Mammary epithelial cell (primary cell): ENCODE results near the gene AP2B1.

Experiments
- EZH2 ChIP-seq: IDR thresholded peaks from 2 replicates; pipeline ENCODE4 v1.6.1; 2012; ENCODE audit warnings: low read length, inconsistent platforms, borderline replicate concordance
- TF ChIP-seq, protein P1 (sequence below), 2 donors: IDR thresholded peaks in 1 of 2; conservative IDR thresholded peaks in 1 of 2; 2 replicates each; pipeline ENCODE4 v1.5.1; 2011 to 2012; ENCODE audit warnings: inconsistent platforms in 2 of 2, low read length in 2 of 2, mild to moderate bottlenecking in 2 of 2, control low read depth in 1 of 2, low read depth in 1 of 2; ENCODE audit not compliant: insufficient read depth in 1 of 2; ENCODE audit errors: extremely low read depth in 1 of 2

DNA sequence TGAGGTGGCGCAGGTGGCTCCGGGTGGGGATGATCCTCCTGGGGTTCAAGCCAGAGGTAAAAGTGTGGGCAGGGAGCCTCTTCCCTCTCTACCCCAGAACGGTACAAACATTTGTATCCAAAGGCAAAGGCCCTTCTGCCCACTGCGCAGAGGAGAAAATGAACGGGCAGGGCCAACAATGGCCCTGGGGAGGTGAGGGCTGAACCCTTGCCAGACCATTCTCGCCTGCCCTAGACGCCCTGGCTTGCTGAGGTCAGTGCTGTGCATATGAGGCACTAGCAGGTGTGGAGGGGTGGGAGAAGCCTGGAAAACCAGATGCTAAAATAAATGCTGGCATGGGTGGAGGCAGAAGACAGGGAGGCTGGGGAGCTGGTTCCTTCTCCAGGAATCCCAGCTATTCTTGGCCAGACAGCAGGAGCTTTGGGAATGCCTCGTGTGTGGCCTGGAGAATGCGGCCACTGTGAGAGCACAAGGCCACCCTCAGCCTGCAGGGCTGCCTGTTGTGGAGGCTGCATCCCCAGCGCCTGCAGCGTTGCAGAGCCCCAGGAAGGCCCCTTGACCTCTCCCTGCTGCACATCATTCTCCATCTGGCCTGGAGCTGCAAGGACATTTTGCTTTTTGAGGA is 178.1 kb downstream of the AP2B1 start:
- TF ChIP-seq EZH2: no peak
- TF ChIP-seq, protein P1, sequence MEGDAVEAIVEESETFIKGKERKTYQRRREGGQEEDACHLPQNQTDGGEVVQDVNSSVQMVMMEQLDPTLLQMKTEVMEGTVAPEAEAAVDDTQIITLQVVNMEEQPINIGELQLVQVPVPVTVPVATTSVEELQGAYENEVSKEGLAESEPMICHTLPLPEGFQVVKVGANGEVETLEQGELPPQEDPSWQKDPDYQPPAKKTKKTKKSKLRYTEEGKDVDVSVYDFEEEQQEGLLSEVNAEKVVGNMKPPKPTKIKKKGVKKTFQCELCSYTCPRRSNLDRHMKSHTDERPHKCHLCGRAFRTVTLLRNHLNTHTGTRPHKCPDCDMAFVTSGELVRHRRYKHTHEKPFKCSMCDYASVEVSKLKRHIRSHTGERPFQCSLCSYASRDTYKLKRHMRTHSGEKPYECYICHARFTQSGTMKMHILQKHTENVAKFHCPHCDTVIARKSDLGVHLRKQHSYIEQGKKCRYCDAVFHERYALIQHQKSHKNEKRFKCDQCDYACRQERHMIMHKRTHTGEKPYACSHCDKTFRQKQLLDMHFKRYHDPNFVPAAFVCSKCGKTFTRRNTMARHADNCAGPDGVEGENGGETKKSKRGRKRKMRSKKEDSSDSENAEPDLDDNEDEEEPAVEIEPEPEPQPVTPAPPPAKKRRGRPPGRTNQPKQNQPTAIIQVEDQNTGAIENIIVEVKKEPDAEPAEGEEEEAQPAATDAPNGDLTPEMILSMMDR (conservative IDR thresholded peaks at IDR 0.05 in 1 of 2, IDR thresholded peaks at IDR 0.05 in 1 of 2; ENCODE audit: extremely low read depth in 1 of 2, insufficient read depth in 1 of 2, low read depth in 1 of 2, low read length in 2 of 2): no peak
